ENCODE measurements around the gene ELFN1. TPM values are rescaled to one million over a fixed set of nuclear protein-coding genes. Genes with fewer than 3 reads are reported as not detected.
A peak's percentile ranks its signal among the peaks of the same experiment; 100 is the strongest.

Gene ELFN1
- total RNA-seq, 1 donor from 2014 or later: 17.5 TPM

DNA sequence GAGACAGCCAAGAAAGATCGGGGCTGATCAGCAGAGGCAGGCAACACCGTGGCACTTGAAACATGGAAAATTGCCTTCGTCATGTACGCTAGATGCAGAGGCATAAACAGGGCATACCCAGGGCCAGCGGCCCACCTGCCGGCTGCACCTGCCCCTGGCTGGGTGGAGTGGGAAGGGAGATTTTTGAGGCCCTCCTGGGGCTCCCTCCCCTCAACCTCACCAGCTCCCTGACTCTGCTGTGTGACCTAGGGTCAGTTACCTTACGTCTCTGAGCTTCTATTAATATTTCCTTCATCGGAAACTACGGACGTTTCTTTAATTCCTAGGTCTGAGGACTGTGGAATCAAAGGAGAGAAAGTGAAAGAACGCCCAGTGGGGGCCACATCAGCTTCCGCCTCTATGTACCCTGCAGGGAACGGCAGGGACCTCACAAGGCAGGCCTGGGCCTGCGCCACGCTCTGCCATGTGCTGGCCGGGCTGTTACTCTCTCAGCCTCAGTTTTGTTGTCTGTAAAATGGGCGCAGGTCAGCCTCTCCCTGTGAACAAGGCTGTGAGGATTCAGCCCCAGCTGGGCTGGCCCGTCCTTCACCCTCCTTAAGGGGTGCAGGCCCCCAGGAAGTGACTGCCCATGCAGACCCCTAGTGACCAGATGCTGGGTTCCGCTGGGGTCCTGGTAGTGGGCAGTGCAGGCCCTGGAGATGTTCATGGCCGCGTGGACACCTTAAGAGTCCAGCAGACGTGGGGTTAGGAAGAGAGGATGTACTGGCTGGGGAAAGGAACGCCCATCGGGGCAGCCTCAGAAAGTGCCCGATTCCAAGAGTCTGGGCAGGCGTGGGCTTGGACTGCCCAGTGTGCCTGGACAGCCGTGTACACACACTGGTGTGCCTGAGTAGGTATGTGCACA lies 22.7 kb downstream of the ELFN1 start:
- DNase-seq (ENCODE audit: low spot score): peak; percentile 38

DNA sequence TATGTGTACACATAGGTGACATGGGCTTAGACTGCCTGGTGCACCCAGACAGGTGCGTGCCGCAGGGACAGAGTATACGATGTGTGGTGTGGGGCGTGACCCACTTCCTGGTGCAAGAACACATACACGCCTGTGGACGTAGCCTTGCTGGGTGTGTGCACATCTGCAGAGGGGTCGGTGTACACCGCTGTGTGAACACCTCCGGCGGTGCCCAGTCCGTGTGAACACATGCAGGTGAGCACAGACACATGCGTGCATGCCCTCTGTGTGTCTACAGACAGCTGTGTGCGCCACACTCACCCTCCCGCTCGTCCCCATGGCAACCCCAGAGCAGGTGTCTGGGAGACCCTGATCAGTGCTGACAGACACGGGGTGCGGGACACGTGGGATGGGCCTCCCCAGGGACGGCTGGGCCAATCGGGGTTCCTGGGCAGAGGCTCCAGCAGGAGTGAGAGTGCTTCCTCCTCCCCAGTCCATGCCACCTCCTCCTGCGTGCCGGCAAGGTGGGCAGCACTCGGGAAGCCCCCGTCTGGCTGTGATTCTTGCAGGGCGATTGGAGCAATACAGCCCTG lies 23.4 kb downstream of the ELFN1 start:
- ATAC-seq: no peak
- DNase-seq (ENCODE audit: low spot score): peak; percentile 41

More for the DNA sequence above, 22.7 kb downstream of the ELFN1 start:
- ATAC-seq: no peak

DNA sequence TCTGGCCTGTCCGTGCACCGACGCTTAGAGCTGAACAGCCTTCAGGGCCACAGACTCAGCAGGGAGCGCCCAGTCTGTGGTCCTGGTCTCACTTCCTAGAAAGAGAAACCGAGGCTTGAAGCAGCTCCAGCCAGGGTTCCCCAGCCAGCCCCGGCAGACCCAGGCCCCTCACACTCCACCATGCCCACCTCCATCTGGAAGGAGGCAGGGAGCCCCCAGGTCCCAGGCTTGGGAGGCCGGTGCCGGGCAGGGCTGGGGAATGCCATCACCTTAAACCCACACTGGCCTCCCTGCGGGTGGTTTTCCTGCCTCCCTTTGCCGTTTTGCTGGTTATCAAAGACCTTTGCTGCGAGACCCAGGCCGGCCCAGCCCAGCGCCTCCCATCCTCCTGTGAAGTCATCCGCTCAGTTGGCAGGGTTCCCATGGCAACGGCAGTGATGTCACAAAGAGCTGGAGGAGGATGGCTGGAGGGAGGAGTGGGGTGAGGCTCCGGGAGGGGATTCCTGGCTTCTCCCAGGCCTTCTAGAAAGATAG lies 24.0 kb downstream of the ELFN1 start:
- peak; percentile 42 for DNase-seq (ENCODE audit: low spot score)
- ATAC-seq: no peak

DNA sequence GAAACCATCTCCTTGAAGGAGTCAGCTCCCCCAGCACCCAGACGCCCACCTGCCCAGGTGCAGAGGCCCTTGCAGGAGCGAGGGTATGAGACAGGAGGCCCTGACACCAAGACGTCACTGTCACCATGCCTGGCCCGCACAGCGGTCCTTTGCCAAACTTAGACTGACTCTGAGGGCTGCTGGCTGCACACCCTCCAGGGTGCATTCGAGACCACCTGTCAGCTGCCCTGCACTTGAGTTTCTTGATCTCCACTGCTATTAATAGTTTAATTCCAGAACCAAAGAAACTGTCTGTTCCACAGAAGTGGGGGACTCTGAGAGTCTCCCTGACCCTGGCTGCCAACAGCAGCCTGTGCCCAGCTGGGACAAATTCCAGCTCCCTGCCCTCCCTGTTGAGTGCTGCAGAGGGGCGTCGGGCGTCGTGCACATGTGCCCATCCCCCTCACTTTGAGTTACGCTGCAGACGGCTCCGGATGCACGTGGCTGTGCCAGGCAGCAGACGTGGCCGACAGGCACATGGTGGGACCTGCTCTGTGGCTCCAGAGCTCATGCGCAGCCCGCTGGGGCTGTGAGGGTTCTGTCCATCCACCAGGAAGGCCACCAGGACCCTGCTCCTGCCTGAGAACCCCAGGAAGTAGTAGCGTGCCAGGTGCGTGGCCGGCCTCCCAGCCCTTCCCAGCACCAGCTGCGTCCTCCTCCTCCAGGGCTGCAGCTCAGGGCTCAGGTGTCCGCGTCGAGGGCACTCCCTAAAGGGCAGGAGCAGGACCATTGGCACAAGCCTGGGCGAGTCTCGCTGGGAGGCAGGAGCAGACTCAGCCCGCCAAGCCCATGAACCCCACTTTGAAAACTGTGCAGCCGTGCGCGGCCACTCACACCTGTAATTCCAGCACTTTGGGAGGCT lies 24.8 kb downstream of the ELFN1 start:
- DNase-seq (ENCODE audit: low spot score): peak; percentile 40
- ATAC-seq: no peak

DNA sequence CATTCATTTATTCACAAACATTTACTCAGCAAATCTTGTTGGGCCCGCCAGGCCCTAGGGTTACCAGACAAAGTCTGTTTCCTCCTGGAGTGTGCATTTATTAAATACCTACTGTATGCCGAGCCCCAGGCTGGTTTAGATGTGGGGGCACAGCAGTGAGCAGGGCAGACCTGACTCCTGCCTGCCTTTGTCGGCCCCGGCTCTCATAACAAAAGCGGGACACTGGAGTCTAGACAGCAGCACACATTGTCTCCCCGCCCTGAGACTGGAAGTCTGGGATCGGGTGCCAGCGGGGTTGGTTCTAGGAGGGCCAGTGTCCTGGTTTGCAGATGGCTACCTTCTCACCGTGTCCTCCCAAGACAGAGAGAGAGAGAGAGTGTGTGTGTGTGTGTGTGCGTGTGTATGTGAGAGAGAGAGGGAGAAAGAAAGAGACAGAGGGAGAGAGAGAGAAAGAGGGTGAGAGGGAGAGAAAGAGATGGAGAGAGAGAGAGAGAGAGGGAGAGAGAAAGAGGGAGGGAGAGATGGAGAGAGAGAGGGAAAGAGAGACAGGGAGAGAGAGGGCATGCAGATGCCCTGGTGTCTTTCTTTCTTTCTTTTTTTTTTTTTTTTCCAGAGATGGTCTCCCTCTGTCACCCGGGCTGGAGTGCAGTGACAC lies 25.9 kb downstream of the ELFN1 start:
- DNase-seq (ENCODE audit: low spot score) (peak; percentile 35), ATAC-seq (no peak)

DNA sequence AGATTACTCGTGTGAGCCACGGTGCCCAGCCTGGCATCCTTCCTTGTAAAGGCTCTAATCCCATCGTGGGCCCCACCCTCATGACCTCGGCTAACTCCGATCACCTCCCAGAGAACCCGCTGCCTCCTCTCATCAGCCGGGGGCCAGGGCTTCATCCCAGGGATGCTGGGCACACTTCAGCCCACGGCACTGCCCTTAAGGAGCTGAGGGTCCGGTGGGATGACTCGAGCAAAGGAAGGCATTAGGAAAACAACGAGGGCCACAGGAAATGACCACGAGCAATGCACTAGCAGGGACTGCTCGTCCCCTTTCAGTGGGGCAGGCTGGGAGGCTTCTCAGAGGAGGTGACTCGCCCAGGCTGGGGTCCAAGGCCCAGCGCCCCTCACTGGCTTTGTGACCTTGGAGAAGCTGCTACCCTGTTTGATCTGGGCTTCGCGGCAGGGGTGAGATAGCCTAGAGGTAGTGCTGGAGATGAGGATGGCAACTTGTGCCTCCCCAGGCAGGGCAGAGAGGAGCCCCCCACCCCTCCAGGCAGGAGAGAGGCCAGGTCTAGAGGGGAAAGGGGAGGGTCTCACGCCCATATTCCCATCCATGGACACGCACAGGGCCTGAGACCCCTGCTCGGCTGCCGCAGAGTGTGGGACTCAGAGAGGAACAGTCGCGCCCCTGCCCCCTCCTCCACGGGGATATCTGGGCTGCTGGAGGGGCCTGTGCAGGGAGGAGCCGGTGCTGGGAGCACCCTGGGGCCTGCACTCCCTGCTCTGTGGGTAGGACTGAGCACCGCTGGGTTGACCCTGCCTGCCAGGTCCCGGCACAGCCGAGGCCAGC lies 26.8 kb downstream of the ELFN1 start:
- no peak for ATAC-seq
- DNase-seq (ENCODE audit: low spot score): peak; percentile 41

DNA sequence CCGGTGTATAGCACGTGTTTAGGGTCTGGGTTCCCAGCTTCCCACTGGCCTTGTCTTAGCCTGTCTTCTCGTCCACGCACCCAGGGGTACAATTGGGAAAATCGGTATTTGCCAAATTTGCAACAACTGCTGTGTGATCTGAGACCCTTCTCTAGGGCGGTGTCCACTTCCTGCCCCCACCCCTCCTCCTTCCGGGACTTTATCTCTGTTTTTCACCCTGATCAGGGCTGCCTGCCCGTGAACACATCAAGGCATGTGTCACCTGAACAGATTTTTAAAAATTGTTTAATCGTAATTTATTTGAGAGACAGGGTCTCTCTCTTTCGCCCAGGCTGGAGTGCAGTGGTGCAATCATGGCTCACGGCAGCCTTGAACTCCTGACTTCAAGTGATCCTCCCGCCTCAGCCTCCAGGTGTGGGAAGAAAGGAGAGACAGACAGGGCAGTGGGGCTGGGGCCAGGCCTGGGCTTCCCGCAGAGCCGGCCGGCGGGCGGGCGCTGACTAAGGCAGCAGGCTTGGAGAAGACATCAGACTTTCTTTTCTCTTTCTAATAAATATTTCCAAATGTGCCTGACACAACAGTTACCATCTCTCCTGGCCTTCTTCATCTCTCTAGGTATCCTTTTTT lies 27.5 kb downstream of the ELFN1 start:
- ATAC-seq: no peak
- peak; percentile 29 for DNase-seq (ENCODE audit: low spot score)

DNA sequence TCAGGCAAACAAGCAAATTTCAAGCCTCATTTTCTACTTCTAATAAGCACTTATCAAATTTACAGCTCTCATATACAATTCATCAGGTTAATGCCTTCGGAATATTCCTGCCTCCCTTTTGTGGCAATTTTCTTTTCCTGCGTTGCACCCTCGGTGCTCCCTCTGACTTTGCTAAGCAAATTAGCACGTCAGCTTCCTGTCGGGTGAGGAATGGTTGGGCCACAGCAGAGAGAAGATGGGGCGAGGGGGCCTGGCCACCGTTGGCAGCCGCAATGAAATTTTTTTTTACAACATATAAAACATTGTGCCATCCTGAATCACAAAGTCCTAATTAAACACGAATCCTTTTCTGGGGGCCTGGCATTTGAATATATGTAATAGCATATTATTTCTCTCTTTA lies 28.1 kb downstream of the ELFN1 start:
- ATAC-seq (no peak), DNase-seq (ENCODE audit: low spot score) (peak; percentile 12)

DNA sequence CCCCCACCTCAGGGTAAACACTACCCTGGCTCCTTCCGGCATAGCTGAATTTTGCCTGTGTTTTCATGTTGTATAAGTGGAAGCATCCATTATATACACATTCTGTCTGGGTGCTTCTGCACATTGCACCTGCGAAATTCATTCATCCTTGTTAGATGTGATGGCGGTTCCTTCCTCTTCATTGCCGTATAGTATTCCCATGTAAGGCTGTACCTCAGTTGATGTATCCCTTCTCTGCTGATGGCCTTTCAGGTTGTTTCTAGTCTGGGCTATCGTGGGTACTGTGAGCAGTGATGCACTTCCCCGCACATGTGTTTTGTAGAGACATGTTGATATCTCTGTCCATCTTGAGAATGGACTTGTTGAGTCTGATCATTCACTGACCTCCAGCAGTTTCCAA lies 28.9 kb downstream of the ELFN1 start:
- ATAC-seq (no peak), DNase-seq (ENCODE audit: low spot score) (peak; percentile 16)

DNA sequence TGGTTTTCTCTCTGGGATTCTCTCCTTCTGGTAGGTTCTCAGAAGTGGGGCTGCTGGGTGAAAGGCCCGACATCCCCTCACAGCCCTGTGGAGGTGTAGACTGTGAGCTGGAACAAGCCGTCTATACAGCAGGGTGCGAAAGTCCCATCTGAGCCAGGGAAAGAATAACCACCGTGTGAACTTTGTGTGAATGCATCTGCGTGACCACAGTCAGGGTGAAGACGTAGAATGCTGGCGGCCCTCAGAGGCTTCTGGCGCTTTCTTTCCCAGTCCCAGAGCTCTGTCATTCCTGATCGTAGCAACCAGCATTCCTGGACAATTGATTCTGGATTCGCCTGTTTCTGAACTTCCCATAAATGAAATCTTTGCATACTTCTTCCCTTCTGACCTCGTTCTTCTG lies 30.0 kb downstream of the ELFN1 start:
- DNase-seq (ENCODE audit: low spot score) (peak; percentile 32), ATAC-seq (no peak)

DNA sequence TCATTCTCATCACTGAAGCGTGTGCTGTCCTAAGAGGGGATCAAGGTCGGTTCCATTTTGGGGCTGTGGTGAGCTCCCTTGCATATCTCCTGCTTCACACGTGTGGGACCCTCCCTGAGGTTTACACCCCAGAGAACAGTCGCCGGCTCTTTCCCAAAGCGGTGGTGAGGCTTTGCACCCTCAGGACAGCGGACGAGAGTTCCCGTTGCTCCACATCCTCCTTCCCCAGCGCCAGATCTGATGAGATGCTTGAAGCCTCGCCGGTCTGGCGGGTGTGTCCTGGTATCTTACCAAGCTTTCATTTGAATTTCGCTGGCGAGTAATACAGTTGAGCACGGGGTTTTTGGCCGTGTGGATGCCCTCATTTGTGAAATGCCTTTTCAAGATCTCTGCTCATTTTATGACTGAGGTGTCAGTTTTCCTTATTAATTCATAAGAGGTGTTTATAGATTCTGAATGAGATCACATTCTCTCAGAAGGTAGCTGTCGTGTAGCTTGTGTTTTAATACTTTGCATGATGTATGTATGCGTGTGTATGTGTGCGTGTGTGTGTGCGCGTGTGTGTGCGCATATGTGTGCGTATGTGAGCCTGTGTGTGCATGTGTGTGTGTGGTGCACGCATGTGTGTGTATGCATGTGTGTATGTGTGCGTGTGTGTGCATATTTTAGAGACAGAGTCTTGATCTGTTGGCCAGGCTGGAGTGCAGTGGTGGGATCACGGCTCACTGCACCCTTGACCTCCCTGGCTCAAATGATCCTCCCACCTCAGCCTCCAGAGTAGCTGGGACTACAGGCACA lies 30.7 kb downstream of the ELFN1 start:
- ATAC-seq (no peak), DNase-seq (ENCODE audit: low spot score) (peak; percentile 32)

DNA sequence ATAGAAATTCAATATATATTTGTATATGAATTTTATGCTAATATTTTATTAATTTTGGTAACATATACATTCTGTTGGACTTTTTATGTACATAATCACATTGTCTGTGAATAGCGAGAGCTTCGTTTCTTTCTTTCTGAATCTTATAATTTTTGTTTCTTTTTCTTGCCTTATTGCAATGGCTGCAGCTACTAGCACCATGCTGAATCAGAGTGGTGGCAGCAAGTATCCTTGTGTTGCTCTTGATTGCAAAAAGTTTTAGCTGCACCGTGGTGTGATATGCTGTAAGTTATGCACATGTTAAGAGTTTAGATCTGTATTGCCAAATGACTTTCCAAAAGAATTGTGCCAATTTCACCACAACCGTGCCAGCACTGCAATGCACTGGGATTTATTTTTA lies 32.6 kb downstream of the ELFN1 start:
- ATAC-seq: no peak

DNA sequence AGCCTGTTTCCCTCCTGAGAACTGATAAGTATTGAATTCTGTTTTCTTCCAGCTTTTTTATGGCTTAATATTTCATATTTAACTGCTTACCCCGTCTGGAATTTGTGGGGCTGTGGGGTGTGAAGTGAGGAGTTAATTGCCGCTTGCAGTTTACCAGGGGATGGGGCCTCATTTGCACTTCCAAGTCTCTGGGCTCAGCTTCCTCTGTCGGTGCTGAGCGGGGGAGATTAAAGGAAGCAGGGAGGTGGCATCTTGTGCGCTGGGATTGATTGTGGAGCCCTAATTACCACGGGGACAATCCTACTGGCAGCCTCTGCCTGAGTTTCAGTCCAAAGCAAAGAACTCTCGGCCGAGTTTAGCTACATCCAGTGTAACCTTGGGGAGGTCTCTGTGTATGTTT lies 33.4 kb downstream of the ELFN1 start:
- DNase-seq (ENCODE audit: low spot score) (no peak), ATAC-seq (no peak)

More for the DNA sequence above, 32.6 kb downstream of the ELFN1 start:
- DNase-seq (ENCODE audit: low spot score): no peak

DNA sequence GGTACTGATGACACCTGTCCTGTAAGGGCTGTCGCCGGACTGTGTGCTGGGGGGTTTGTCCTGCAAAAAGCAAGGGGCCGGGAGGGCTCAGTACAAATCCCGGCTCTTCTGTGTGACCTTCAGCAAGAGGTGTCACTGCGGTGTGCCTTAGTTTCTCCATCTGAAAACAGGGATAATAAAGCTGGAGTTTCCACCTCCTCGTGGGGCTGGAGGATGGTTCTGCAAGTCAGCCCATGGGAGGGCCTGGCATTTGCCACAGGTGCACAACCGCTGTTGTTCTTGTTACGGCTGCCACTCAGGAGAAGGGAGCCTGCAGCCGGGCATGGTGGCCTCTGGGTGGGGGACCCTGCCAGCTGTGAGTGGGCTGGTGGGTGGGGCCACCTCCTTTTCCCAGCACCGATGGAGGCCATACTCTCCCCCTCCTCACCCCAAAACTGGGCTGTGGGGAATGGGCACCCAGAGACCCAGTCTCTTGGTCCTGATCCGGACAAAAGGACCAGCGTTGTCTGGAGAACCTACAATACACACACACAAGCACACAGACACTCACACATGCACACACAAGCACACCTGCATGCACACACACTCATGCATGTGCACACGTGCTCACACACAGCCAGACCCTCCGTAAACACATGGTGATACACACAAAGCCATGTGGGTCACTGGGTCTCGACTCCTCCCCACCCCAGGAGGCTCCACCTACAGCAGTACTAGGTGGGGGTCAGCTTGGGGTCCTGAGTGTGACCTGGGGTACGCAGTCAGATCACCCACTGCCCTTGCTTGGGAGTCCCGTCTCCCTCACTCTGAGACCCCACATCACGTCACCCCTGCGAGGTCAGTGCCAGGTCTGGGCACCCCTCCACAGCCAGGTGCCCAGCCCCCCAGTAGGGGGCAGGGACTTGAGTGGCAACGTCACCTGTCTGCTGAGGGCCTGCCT lies 34.1 kb downstream of the ELFN1 start:
- DNase-seq (ENCODE audit: low spot score): peak; percentile 38
- no peak for ATAC-seq

DNA sequence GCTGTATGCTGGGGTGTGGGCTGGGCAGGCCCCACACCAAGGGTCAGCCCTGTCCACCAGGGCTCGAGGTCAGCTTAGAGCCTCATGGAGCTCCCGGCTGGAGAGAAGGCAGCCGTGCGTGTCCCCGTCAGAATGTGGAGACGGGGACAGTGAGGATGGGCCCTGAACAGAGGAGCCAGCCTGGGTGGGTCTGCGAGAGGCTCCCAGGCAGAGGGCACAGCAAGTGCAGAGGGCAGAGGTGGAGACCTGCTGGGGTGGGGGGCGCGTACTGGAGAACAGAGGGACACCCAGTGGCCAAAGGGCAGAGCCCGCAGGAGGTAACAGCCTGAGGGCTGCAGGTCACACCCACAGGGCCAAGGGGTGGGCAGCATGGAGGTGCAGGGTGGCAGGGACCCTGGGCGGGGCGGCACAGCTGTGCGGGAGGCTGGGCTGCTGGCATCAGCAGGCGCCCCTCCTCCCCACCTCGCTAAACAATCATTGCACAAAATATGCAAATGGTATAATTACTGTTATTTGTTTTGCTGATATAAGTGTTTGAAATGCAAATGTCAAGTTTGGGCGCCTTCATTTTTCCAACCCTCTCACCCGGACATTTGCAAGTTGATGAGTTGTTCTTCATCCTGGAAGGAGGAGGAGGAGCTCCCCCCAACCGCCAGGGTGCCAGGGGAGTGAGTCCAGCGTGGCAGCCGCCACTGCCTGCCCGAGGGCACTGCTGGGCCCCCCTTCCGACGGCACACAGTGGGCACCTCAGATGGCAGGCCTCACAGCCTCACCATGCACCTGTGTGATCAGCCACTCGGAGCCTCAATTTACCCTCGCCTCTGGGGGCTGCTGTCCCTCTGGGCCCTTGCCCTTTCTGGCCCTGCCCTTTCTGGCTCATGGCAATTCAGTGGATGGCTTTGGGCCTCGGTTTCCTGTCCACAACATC lies 35.0 kb downstream of the ELFN1 start:
- ATAC-seq (no peak), DNase-seq (ENCODE audit: low spot score) (peak; percentile 40)

DNA sequence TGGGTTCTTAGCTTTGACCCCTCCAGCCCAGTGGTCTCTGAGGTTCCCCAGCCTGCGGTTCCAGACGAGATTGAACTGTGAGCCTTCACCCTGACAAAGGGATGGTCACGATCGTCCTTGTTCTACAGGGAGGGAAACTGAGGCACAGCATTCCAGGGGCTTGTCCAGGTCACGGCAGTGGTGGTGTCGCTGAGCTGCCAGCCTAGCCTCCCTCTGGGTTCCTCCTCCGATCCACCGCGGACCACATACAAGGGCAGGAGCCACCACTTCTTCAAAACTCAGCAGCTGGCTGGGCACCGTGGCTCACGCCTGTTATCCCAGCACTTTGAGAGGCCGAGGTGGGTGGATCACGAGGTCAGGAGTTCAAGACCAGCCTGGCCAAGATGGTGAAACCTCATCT lies 35.8 kb downstream of the ELFN1 start:
- ATAC-seq (no peak), DNase-seq (ENCODE audit: low spot score) (peak; percentile 32)
